Neuron (in vitro differentiated cells): ENCODE measurements around the gene PTPRR.

Source experiments
- H2AFZ ChIP-seq: one replicate; pipeline ENCODE4 v1.6.1; 2013; ENCODE audit warnings: low read depth, mild to moderate bottlenecking, inconsistent platforms, low read length, moderate library complexity
- H3K27me3 ChIP-seq: one replicate; pipeline ENCODE4 v1.6.1; 2013; ENCODE audit warnings: low read length; ENCODE audit not compliant: insufficient read depth
- H3K36me3 ChIP-seq: one replicate; pipeline ENCODE4 v1.6.1; 2013; ENCODE audit warnings: low read length; ENCODE audit not compliant: insufficient read depth
- H3K4me1 ChIP-seq: one replicate; pipeline ENCODE4 v1.6.1; 2013; ENCODE audit warnings: low read length; ENCODE audit not compliant: insufficient read depth
- H3K4me3 ChIP-seq: 2 replicates; pipeline ENCODE4 v1.5.1; 2013; ENCODE audit warnings: mild to moderate bottlenecking, low read length, moderate library complexity
- H3K9me3 ChIP-seq: one replicate; pipeline ENCODE4 v1.6.1; 2013; ENCODE audit warnings: low read length

PTPRR gene

DNA sequence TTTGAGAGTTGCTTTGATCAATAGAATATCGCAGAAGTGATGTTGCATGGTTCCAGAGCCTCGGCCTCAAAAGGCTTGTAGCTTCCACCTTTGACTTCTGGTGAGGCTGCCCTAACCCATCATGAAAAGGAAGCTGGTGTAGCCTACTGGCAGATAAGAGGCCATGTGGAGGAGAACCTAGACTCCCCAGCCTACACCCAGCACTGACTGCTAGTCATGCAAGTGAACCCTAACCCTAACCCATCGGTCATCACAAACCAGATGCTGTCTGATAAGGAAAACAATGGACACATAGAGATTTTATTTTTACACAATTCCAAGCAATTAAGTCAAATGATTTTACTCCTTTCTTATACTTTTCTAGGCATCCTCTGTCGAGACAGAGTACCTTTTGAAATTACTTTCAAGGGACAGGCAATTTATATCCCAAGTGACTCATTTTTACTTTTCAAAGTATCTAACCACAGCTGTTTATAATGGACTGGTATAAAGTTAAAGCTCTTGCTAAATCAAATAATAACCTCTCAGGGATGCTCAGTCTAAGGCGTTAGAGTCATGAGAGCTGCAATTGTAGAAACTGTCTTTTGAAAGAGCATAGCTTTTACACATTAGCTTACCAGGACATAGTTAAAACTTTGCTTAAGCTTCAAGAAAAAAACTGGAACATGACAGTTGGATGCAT is 300.9 kb downstream of the PTPRR start:
- no peaks in the 10 kb centered on the region for H3K36me3 ChIP-seq
- no peak overlapping the region for H2AFZ ChIP-seq
- no peak overlapping the region for H3K4me3 ChIP-seq
- peaks cover 11% of the 10 kb centered on the region for H3K4me1 ChIP-seq
- no peaks in the 10 kb centered on the region for H3K27me3 ChIP-seq
- H3K9me3 ChIP-seq = no peaks in the 10 kb centered on the region

DNA sequence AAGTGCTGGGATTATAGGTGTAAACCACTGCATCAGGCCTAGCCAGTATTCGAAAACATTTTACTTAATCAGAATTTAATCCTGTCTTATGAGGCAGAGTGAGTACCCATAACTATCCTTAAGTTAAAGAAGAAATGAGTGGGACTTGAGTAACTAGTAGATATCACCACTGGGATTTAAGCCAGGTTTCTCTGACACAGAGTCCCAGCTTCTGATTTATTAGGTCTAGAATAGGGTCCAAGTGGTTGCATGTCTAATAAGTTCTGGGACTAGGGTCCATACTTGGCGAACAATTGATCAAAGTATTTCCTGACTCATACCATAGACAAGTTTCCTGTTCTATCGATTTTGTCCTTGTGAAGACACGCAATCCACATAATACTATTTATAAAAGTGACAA is 302.2 kb downstream of the PTPRR start:
- Histone ChIP-seq H3K4me1 (peaks cover 11% of the 10 kb centered on the region), H3K9me3 (no peaks in the 10 kb centered on the region), H3K36me3 (no peaks in the 10 kb centered on the region), H3K4me3 (no peak overlapping the region), H2AFZ (no peak overlapping the region), H3K27me3 (no peaks in the 10 kb centered on the region)

DNA sequence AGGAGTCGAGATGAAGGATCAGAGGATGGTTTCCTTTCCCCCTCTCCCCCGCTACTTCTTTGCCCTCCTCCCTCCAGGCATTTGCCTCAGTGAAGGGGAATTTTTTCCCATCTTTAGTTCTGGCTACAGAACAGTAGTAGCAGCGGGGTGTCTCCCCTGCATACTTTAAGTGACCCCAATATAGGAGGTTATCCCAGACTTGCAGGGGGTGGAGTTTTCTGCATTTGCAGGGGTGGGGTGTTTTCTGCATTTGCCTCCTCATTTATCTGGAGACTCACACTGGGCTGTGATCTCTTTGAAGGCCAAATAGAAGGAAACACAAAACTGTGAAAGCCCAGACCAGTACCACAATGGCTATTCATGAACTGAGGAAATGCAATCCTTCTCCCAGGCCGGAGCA is 303.1 kb downstream of the PTPRR start:
- no peak overlapping the region for H2AFZ ChIP-seq
- H3K4me1 ChIP-seq = peaks cover 11% of the 10 kb centered on the region
- H3K4me3 ChIP-seq = no peak overlapping the region
- no peaks in the 10 kb centered on the region for H3K27me3 ChIP-seq
- no peaks in the 10 kb centered on the region for H3K9me3 ChIP-seq
- H3K36me3 ChIP-seq = no peaks in the 10 kb centered on the region

- no peak overlapping the region for H2AFZ ChIP-seq
- H3K4me1 ChIP-seq = peaks cover 11% of the 10 kb centered on the region
- no peak overlapping the region for H3K4me3 ChIP-seq
- peaks cover 3% of the 10 kb centered on the region for H3K27me3 ChIP-seq
- no peaks in the 10 kb centered on the region for H3K9me3 ChIP-seq
- H3K36me3 ChIP-seq = no peaks in the 10 kb centered on the region
Observed at GRCh38 chr12:70615174-70615866, 305.2 kb downstream of the PTPRR start.

GRCh38 chr12:70609739-70610491 is 310.6 kb downstream of the PTPRR start:
- H3K4me1 ChIP-seq = peaks cover 11% of the 10 kb centered on the region
- peaks cover 11% of the 10 kb centered on the region for H3K27me3 ChIP-seq
- no peaks in the 10 kb centered on the region for H3K36me3 ChIP-seq
- H3K4me3 ChIP-seq = peak overlapping the region; percentile 54
- H3K9me3 ChIP-seq = no peaks in the 10 kb centered on the region
- peak overlapping the region; percentile 96 for H2AFZ ChIP-seq

DNA sequence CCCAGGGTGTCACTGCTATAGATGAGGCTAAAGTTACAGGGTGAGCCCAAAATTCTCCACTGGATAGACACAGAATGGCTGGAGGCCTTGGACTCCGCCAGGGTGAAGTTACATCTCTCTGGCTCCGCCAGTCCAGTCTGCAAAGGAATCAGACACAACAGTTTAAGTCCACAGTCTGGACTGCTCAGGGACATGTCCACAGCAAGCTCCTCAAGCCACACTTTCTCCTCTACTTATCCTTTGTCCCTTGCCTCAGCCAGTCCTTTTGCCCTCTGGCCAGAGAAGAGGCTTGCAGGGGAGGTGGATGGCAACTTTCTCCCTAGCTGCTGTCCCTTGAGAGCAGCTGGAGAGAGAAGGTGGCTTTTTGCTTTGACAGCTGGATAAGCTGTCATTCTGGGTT is 311.3 kb downstream of the PTPRR start:
- H3K27me3 ChIP-seq = peaks cover 11% of the 10 kb centered on the region
- peaks cover 11% of the 10 kb centered on the region for H3K4me1 ChIP-seq
- H3K9me3 ChIP-seq = no peaks in the 10 kb centered on the region
- no peaks in the 10 kb centered on the region for H3K36me3 ChIP-seq
- H2AFZ ChIP-seq = peak overlapping the region; percentile 96
- H3K4me3 ChIP-seq = peak overlapping the region; percentile 54

DNA sequence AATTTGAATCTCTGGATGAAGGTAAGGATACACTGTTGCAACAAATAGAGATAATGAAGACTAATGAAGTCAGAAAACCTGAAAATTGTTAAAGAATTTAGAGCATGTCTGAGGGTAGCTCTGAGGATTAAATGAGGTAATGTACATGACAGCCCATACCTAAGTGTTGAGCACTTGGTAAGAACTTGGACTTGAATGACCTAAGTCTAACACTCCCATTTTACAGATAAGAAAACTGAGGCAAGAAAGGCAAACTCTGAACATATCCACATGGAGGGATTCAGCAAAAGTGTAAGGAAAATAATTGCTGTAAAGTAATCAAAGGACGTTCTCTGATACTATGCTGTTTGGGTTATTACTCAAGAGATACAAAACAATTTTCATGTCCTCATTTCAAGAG is 312.4 kb downstream of the PTPRR start:
- Histone ChIP-seq H3K4me3 (no peak overlapping the region), H3K9me3 (no peaks in the 10 kb centered on the region), H3K36me3 (no peaks in the 10 kb centered on the region), H3K4me1 (peaks cover 11% of the 10 kb centered on the region), H3K27me3 (peaks cover 11% of the 10 kb centered on the region), H2AFZ (no peak overlapping the region)

- peaks cover 11% of the 10 kb centered on the region for H3K4me1 ChIP-seq
- peaks cover 11% of the 10 kb centered on the region for H3K27me3 ChIP-seq
- H2AFZ ChIP-seq = no peak overlapping the region
- H3K36me3 ChIP-seq = no peaks in the 10 kb centered on the region
- no peak overlapping the region for H3K4me3 ChIP-seq
- no peaks in the 10 kb centered on the region for H3K9me3 ChIP-seq
Observed at GRCh38 chr12:70607107-70607506, 313.4 kb downstream of the PTPRR start.

DNA sequence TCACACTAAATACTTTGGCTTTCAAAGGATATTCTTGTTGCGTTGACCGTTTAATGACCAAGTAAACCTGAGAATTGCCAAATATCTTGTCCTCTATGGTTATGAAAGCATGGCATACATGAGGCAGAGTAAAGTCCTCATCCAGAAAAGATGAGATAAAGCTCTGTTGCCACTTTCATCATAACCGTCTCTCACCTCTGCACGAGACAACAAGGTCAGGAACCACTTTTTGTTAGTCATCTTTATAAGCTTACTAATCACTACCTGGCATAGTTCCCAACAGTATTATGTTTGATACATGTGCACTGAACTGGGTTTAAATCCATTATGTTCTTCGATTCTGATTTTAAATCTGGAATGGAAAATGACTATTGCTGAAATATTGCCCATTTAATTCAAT is 314.6 kb downstream of the PTPRR start:
- H3K27me3 ChIP-seq = peaks cover 9% of the 10 kb centered on the region

GRCh38 chr12:70604662-70605061 is 315.9 kb downstream of the PTPRR start:
- no peaks in the 10 kb centered on the region for H3K36me3 ChIP-seq
- no peak overlapping the region for H3K4me3 ChIP-seq
- H3K27me3 ChIP-seq = peaks cover 8% of the 10 kb centered on the region
- peaks cover 10% of the 10 kb centered on the region for H3K4me1 ChIP-seq
- H2AFZ ChIP-seq = no peak overlapping the region
- no peaks in the 10 kb centered on the region for H3K9me3 ChIP-seq

More for the DNA sequence above, 314.6 kb downstream of the PTPRR start:
- Histone ChIP-seq H3K4me1 (peaks cover 11% of the 10 kb centered on the region), H3K36me3 (no peaks in the 10 kb centered on the region), H3K9me3 (no peaks in the 10 kb centered on the region), H2AFZ (no peak overlapping the region), H3K4me3 (no peak overlapping the region)

DNA sequence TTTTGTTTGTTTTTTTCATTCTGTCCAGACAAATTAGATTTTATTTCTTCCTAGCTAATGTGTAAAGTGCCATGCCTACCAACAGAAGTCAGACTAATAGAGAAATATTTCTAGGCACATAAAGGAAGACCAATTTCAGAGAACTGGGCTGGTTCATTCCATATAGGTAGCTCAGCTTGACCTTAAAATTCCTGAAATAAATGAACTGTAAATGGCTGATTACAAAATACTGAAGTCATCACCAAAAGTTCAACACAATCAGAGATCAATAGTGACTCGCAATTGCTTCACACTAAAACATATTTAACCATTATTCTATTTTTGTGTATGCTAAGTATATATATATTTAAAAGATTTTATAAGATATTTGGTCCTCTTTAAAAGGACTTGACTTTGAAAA is 317.5 kb downstream of the PTPRR start:
- no peak overlapping the region for H3K4me3 ChIP-seq
- H3K36me3 ChIP-seq = no peaks in the 10 kb centered on the region
- H3K9me3 ChIP-seq = no peaks in the 10 kb centered on the region
- no peak overlapping the region for H2AFZ ChIP-seq
- peaks cover 3% of the 10 kb centered on the region for H3K4me1 ChIP-seq
- H3K27me3 ChIP-seq = no peaks in the 10 kb centered on the region

- Histone ChIP-seq H3K4me1 (peaks cover 3% of the 10 kb centered on the region), H3K9me3 (no peaks in the 10 kb centered on the region), H2AFZ (no peak overlapping the region), H3K36me3 (no peaks in the 10 kb centered on the region), H3K4me3 (no peak overlapping the region), H3K27me3 (no peaks in the 10 kb centered on the region)
Observed at GRCh38 chr12:70598467-70599193, 321.9 kb downstream of the PTPRR start.

DNA sequence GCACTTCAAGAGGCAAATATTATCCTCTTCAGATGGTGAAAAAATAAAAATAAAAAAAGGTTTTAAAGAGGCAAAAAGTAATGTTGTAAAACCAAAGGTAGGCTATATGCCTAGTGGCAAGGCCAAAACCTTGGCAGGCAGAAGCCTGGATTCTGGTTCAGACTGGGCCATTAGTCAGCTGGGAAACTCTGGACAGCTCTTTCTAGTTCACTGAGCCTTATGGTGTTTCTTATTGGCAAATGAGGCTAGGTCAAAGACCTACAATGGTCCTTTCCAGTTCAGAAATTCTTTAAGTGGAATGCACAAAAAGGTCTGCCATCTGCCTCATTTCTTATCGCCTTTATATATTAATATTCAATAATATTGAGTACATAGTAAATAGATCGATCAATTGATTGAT is 327.9 kb downstream of the PTPRR start:
- H2AFZ ChIP-seq = no peak overlapping the region
- H3K4me1 ChIP-seq = no peaks in the 10 kb centered on the region
- H3K9me3 ChIP-seq = no peaks in the 10 kb centered on the region
- H3K27me3 ChIP-seq = no peaks in the 10 kb centered on the region
- no peak overlapping the region for H3K4me3 ChIP-seq
- H3K36me3 ChIP-seq = no peaks in the 10 kb centered on the region
